Measurements from ENCODE around the gene B4GALNT4.
"Not testable (repeated sequence)": the region's sequence is repeated elsewhere in the genome, so short reads cannot be mapped to it uniquely, and the experiment has no call there.

B4GALNT4 gene

GRCh38 chr11:377174-377865 lies 8.0 kb downstream of the B4GALNT4 start:
- DNase-seq: no peak

GRCh38 chr11:377883-378500 lies 8.7 kb downstream of the B4GALNT4 start:
- DNase-seq: no peak

GRCh38 chr11:379205-380094 lies 10.2 kb downstream of the B4GALNT4 start:
- no peak for DNase-seq

- DNase-seq: no peak
These were observed 10.8 kb downstream of the B4GALNT4 start for GRCh38 chr11:380095-380480.

GRCh38 chr11:380491-380890 lies 11.2 kb downstream of the B4GALNT4 start:
- no peak for DNase-seq

GRCh38 chr11:380996-381395 lies 11.7 kb downstream of the B4GALNT4 start:
- DNase-seq: no peak

GRCh38 chr11:381501-382072 lies 12.3 kb downstream of the B4GALNT4 start:
- DNase-seq: no peak

- no peak for DNase-seq
These were observed 12.9 kb downstream of the B4GALNT4 start for GRCh38 chr11:382081-382629.

GRCh38 chr11:383431-383830 lies 14.1 kb downstream of the B4GALNT4 start:
- DNase-seq: no peak

GRCh38 chr11:384511-384910 lies 15.2 kb downstream of the B4GALNT4 start:
- DNase-seq: no peak

- no peak for DNase-seq
These were observed 16.5 kb downstream of the B4GALNT4 start for GRCh38 chr11:385594-386351.

- DNase-seq: no peak
These were observed 17.2 kb downstream of the B4GALNT4 start for GRCh38 chr11:386483-386882.

- DNase-seq: no peak
These were observed 18.0 kb downstream of the B4GALNT4 start for GRCh38 chr11:387193-387793.

- not testable (repeated sequence) for DNase-seq
These were observed 20.1 kb downstream of the B4GALNT4 start for GRCh38 chr11:389369-389768.

- no peak for DNase-seq
These were observed 20.9 kb downstream of the B4GALNT4 start for GRCh38 chr11:390175-390574.

GRCh38 chr11:391117-392017 lies 22.1 kb downstream of the B4GALNT4 start:
- no peak for DNase-seq

- no peak for DNase-seq
These were observed 22.9 kb downstream of the B4GALNT4 start for GRCh38 chr11:392102-392777.

- no peak for DNase-seq
These were observed 24.1 kb downstream of the B4GALNT4 start for GRCh38 chr11:393219-394033.
